HAP-1 (cell line): ENCODE measurements around the gene CDHR5.

Experiments
- DNase-seq, 2 experiments: peaks; one replicate each; pipeline ENCODE4 v3.0.0-alpha.2; 2016 to 2020; ENCODE audit warnings: low spot score in 2 of 2
- H3K27me3 ChIP-seq: fragments of 250-450 bp; sonication (Bioruptor Pico); 2 replicates; pipeline ENCODE4 v1.5.1; 2020; ENCODE audit warnings: low read depth, mild to moderate bottlenecking, moderate library complexity
- H3K36me3 ChIP-seq: fragments of 250-450 bp; sonication (Bioruptor Pico); replicated peaks from 2 replicates; pipeline ENCODE4 v1.5.1; 2020; ENCODE audit warnings: mild to moderate bottlenecking
- H3K4me1 ChIP-seq: fragments of 250-450 bp; sonication (Bioruptor Pico); 2 replicates; pipeline ENCODE4 v1.5.1; 2020; ENCODE audit warnings: mild to moderate bottlenecking
- H3K4me3 ChIP-seq: fragments of 250-450 bp; sonication (Bioruptor Pico); 2 replicates; pipeline ENCODE4 v1.5.1; 2020; ENCODE audit warnings: mild to moderate bottlenecking, moderate library complexity
- H3K9me3 ChIP-seq: fragments of 250-450 bp; sonication (Bioruptor Pico); 2 replicates; pipeline ENCODE4 v1.5.1; 2020; ENCODE audit warnings: mild to moderate bottlenecking, moderate library complexity
- in situ Hi-C: fragments of 300-500 bp; cut with MboI; formaldehyde crosslinking; loops from 3 replicates; pipeline ENCODE4 v1.14.3; 2020; ENCODE audit warnings: low sequenced_read_pairs, inconsistent platforms, mixed read lengths

Gene CDHR5

GRCh38 chr11:614623-615503 is 9.9 kb downstream of the CDHR5 start:
- Histone ChIP-seq H3K4me3 (peak overlapping the region; percentile 91), H3K4me1 (peaks cover 6% of the 10 kb centered on the region; the same call in 1 of the 2 replicates), H3K36me3 (peaks cover 42% of the 10 kb centered on the region), H3K9me3 (no peaks in the 10 kb centered on the region), H3K27me3 (no peaks in the 10 kb centered on the region)
- in situ Hi-C loops: no loop called here
- DNase-seq: no peak

- in situ Hi-C loops: no loop called here
- Histone ChIP-seq H3K27me3 (no peaks in the 10 kb centered on the region), H3K36me3 (peaks cover 46% of the 10 kb centered on the region), H3K4me1 (peaks cover 6% of the 10 kb centered on the region; the same call in 1 of the 2 replicates), H3K4me3 (no peak overlapping the region), H3K9me3 (no peaks in the 10 kb centered on the region)
- DNase-seq: no peak
Observed at GRCh38 chr11:614021-614622, 10.6 kb downstream of the CDHR5 start.

- peak; percentile 9 to 76 for DNase-seq
- H3K9me3 ChIP-seq: no peaks in the 10 kb centered on the region
- no peaks in the 10 kb centered on the region for H3K27me3 ChIP-seq
- H3K4me1 ChIP-seq: peaks cover 6% of the 10 kb centered on the region; the same call in 1 of the 2 replicates
- H3K4me3 ChIP-seq: no peak overlapping the region
- in situ Hi-C loops: no loop called here
- peaks cover 52% of the 10 kb centered on the region for H3K36me3 ChIP-seq
Observed at GRCh38 chr11:613369-613968, 11.3 kb downstream of the CDHR5 start.

GRCh38 chr11:612961-613300 is 11.8 kb downstream of the CDHR5 start:
- Histone ChIP-seq H3K27me3 (no peaks in the 10 kb centered on the region), H3K4me1 (peaks cover 6% of the 10 kb centered on the region; the same call in 1 of the 2 replicates), H3K36me3 (peaks cover 58% of the 10 kb centered on the region), H3K4me3 (no peak overlapping the region), H3K9me3 (no peaks in the 10 kb centered on the region)
- in situ Hi-C loops: no loop called here
- no peak for DNase-seq

GRCh38 chr11:612201-612960 is 12.4 kb downstream of the CDHR5 start:
- Histone ChIP-seq H3K9me3 (no peaks in the 10 kb centered on the region), H3K27me3 (no peaks in the 10 kb centered on the region), H3K4me3 (no peak overlapping the region), H3K4me1 (peaks cover 6% of the 10 kb centered on the region; the same call in 1 of the 2 replicates), H3K36me3 (peaks cover 63% of the 10 kb centered on the region)
- in situ Hi-C loops: no loop called here
- DNase-seq: no peak

- peaks cover 74% of the 10 kb centered on the region for H3K36me3 ChIP-seq
- H3K4me3 ChIP-seq: no peak overlapping the region
- DNase-seq: no peak
- no peaks in the 10 kb centered on the region for H3K27me3 ChIP-seq
- peaks cover 6% of the 10 kb centered on the region; the same call in 1 of the 2 replicates for H3K4me1 ChIP-seq
- H3K9me3 ChIP-seq: no peaks in the 10 kb centered on the region
- in situ Hi-C loops: no loop called here
Observed at GRCh38 chr11:611001-611996, 13.5 kb downstream of the CDHR5 start.

GRCh38 chr11:610146-610801 is 14.5 kb downstream of the CDHR5 start:
- H3K4me3 ChIP-seq: no peak overlapping the region
- no peak for DNase-seq
- H3K4me1 ChIP-seq: peaks cover 3% of the 10 kb centered on the region; the same call in 1 of the 2 replicates
- no peaks in the 10 kb centered on the region for H3K27me3 ChIP-seq
- in situ Hi-C loops: no loop called here
- peaks cover 84% of the 10 kb centered on the region for H3K36me3 ChIP-seq
- no peaks in the 10 kb centered on the region for H3K9me3 ChIP-seq

- in situ Hi-C loops: no loop called here
- Histone ChIP-seq H3K27me3 (no peaks in the 10 kb centered on the region), H3K9me3 (no peaks in the 10 kb centered on the region), H3K4me1 (no peaks in the 10 kb centered on the region), H3K36me3 (peaks cover 85% of the 10 kb centered on the region), H3K4me3 (no peak overlapping the region)
- no peak for DNase-seq
Observed at GRCh38 chr11:609341-609811, 15.4 kb downstream of the CDHR5 start.

- Histone ChIP-seq H3K27me3 (no peaks in the 10 kb centered on the region), H3K4me3 (no peak overlapping the region), H3K9me3 (no peaks in the 10 kb centered on the region), H3K36me3 (peaks cover 89% of the 10 kb centered on the region), H3K4me1 (no peaks in the 10 kb centered on the region)
- DNase-seq: no peak
- in situ Hi-C loops: no loop called here
Observed at GRCh38 chr11:608791-609251, 15.9 kb downstream of the CDHR5 start.

GRCh38 chr11:607971-608659 is 16.6 kb downstream of the CDHR5 start:
- in situ Hi-C loops: no loop called here
- Histone ChIP-seq H3K27me3 (no peaks in the 10 kb centered on the region), H3K4me3 (no peak overlapping the region), H3K4me1 (no peaks in the 10 kb centered on the region), H3K9me3 (no peaks in the 10 kb centered on the region), H3K36me3 (peaks cover 92% of the 10 kb centered on the region)
- DNase-seq: no peak

- no peak overlapping the region for H3K4me3 ChIP-seq
- no peak for DNase-seq
- H3K36me3 ChIP-seq: peaks cover 90% of the 10 kb centered on the region
- in situ Hi-C loops: no loop called here
- no peaks in the 10 kb centered on the region for H3K9me3 ChIP-seq
- no peaks in the 10 kb centered on the region for H3K4me1 ChIP-seq
- no peaks in the 10 kb centered on the region for H3K27me3 ChIP-seq
Observed at GRCh38 chr11:607020-607780, 17.6 kb downstream of the CDHR5 start.
